ENCODE results near the gene DLGAP5. TPM values are rescaled to one million over a fixed set of nuclear protein-coding genes. Genes with fewer than 3 reads are reported as not detected.

The DLGAP5 gene
- total and polyA plus RNA-seq, 2 of the 4 experiments (the other 2 are of a cell fraction) = 14.9 to 19.0 TPM

GRCh38 chr14:55206175-55206693 is 14.8 kb upstream of the DLGAP5 start:
- no peak for TF ChIP-seq NFE2L2 (IDR thresholded peaks at IDR 0.05; ENCODE audit: low read depth, low read length)
- TF ChIP-seq FOS (IDR thresholded peaks at IDR 0.05; ENCODE audit: low read depth, low read length) = no peak
- no peak for TF ChIP-seq CTCF (conservative IDR thresholded peaks at IDR 0.05; ENCODE audit: low read depth, low read length)
- no peak for TF ChIP-seq BHLHE40 (IDR thresholded peaks at IDR 0.05; ENCODE audit: low read depth, low read length)
- TF ChIP-seq RCOR1 (IDR thresholded peaks at IDR 0.05; ENCODE audit: insufficient replicate concordance, low read length) = no peak
- no peak for TF ChIP-seq CEBPB (IDR thresholded peaks at IDR 0.05; ENCODE audit: low read depth, low read length)
- no peak for TF ChIP-seq RAD21 (IDR thresholded peaks at IDR 0.05; ENCODE audit: low read length)
- no peak for TF ChIP-seq USF2 (IDR thresholded peaks at IDR 0.05; ENCODE audit: low read depth, low read length)
- TF ChIP-seq SMC3 (IDR thresholded peaks at IDR 0.05; ENCODE audit: low read depth, low read length) = no peak
- no peak for TF ChIP-seq POLR2A (IDR thresholded peaks at IDR 0.05; ENCODE audit: low read depth, low read length)
- no peak for TF ChIP-seq MXI1 (IDR thresholded peaks at IDR 0.05; ENCODE audit: borderline replicate concordance, low read depth, low read length)
- no peak for TF ChIP-seq CHD1 (IDR thresholded peaks at IDR 0.05; ENCODE audit: low read depth, low read length)
- no peak for TF ChIP-seq ELK1 (IDR thresholded peaks at IDR 0.05; ENCODE audit: borderline replicate concordance, low read depth, low read length)
- TF ChIP-seq RFX5 (IDR thresholded peaks at IDR 0.05; ENCODE audit: low read depth, low read length) = no peak
- TF ChIP-seq MAZ (IDR thresholded peaks at IDR 0.05; ENCODE audit: borderline replicate concordance, low read depth, low read length) = no peak
- TF ChIP-seq MAFK (IDR thresholded peaks at IDR 0.05; ENCODE audit: low read depth, low read length) = no peak
- Histone ChIP-seq H4K8ac (ENCODE audit: low read depth in 2 of 2, low read length in 2 of 2) (no peak overlapping the region), H2BK120ac (ENCODE audit: low read depth, low read length) (no peak overlapping the region), H4K5ac (ENCODE audit: low read depth, low read length) (no peak overlapping the region), H3K27me3 (ENCODE audit: control insufficient read depth, insufficient read depth, low read length) (no peaks in the 10 kb centered on the region), H4K91ac (ENCODE audit: insufficient read depth, low read depth, low read length) (no peak overlapping the region), H3K79me1 (ENCODE audit: low read depth in 1 of 2, low read length in 2 of 2) (no peaks in the 10 kb centered on the region), H2BK15ac (ENCODE audit: low read depth, low read length) (no peak overlapping the region), H3K4me1 (ENCODE audit: control insufficient read depth, insufficient read depth, low read length) (no peaks in the 10 kb centered on the region), H3K4ac (ENCODE audit: low read depth, low read length) (no peak overlapping the region), H4K20me1 (ENCODE audit: insufficient read depth, low read length) (no peaks in the 10 kb centered on the region), H3K27ac (ENCODE audit: insufficient read depth, low read length) (no peak overlapping the region), H3K4me2 (ENCODE audit: low read depth, low read length) (no peak overlapping the region), H3K9ac (ENCODE audit: low read depth, low read length) (no peak overlapping the region), H3K14ac (replicated peaks; ENCODE audit: low read depth, low read length) (no peak overlapping the region), H2AK9ac (replicated peaks; ENCODE audit: low read depth, low read length, poor library complexity) (no peak overlapping the region), H3K4me3 (ENCODE audit: insufficient read depth, low read depth, low read length) (no peak overlapping the region), H2BK20ac (ENCODE audit: low read depth, low read length) (no peak overlapping the region), H3K18ac (ENCODE audit: low read depth, low read length) (no peak overlapping the region), H2AFZ (replicated peaks; ENCODE audit: low read length, poor library complexity) (no peak overlapping the region), H2AK5ac (ENCODE audit: low read depth, low read length) (no peak overlapping the region), H3K9me1 (ENCODE audit: insufficient read depth, low read length) (no peaks in the 10 kb centered on the region), H2BK5ac (ENCODE audit: low read depth, low read length, poor library complexity, severe bottlenecking) (no peak overlapping the region), H3K9me3 (ENCODE audit: control insufficient read depth, insufficient read depth, low read length) (no peaks in the 10 kb centered on the region), H3K23ac (ENCODE audit: low read depth, low read length) (no peak overlapping the region), H3K36me3 (ENCODE audit: control insufficient read depth, insufficient read depth, low read length) (no peaks in the 10 kb centered on the region), H3K56ac (ENCODE audit: extremely low read depth, insufficient read depth, low read length) (no peak overlapping the region)
- no CpG with 5 or more reads among the region's 2 CpGs for whole genome bisulfite sequencing, 2 experiments (ENCODE audit: extremely low coverage in 2 of 2, insufficient read length in 1 of 2)
- no TSS peak for BruUV-seq (replicated peaks)
- DNase-seq (no peak), ATAC-seq (ENCODE audit: low read depth) (no peak)
- ChIA-PET POLR2A (ENCODE audit: unreplicated experiment) (no interaction called here), CTCF (no interaction called here)
- in situ Hi-C loops (cut with MboI; ENCODE audit: low sequenced_read_pairs) = no loop called here
- intact Hi-C loops (cut with micrococcal nuclease) = no loop called here
- dilution Hi-C loops (cut with HindIII; ENCODE audit: low sequenced_read_pairs, unreplicated experiment) = no loop called here
